ENCODE measurements around the gene PRDM2. TPM values are rescaled to one million over a fixed set of nuclear protein-coding genes. Genes with fewer than 3 reads are reported as not detected.

Gene PRDM2
- total RNA-seq, 5 donors from 2014 or later (not counting 1 experiment from before 2014, with no cell fraction given) = 93.3 to 162 (median 99.4) TPM

- Histone ChIP-seq H3K27ac (ENCODE audit: low read length) (no peak overlapping the region), H3K27me3 (replicated peaks in 1 of 2; ENCODE audit: control insufficient read depth in 2 of 2, extremely low read depth in 1 of 2, insufficient read depth in 2 of 2, low read length in 1 of 2) (no peaks in the 10 kb centered on the region), H3K36me3 (ENCODE audit: control insufficient read depth in 2 of 2, extremely low read depth in 1 of 2, insufficient read depth in 1 of 2, low read length in 1 of 2) (peaks cover 15 to 94% of the 10 kb centered on the region in 2 donors), H3K4me1 (ENCODE audit: control insufficient read depth in 1 of 2, extremely low read depth in 1 of 2, insufficient read depth in 2 of 2, low read length in 2 of 2) (peaks cover 0 to 5% of the 10 kb centered on the region in 2 experiments), H3K4me3 (ENCODE audit: control insufficient read depth in 1 of 2, extremely low read depth in 1 of 2, low read length in 1 of 2) (no peak overlapping the region), H3K9me3 (no peaks in the 10 kb centered on the region)
- H3K27ac Mint-ChIP-seq = no peak overlapping the region
- H3K27me3 Mint-ChIP-seq = no peaks in the 10 kb centered on the region
- ChIA-PET POLR2A (no interaction called here), CTCF (no interaction called here)
- H3K9me3 Mint-ChIP-seq = no peaks in the 10 kb centered on the region
- DNase-seq (no peak), ATAC-seq (replicated peaks in 1 of 4) (no peak)
- WGBS (ENCODE audit: insufficient coverage) = 97% methylated on average over 4 of the region's 6 CpGs
- peaks cover 52% of the 10 kb centered on the region for H3K36me3 Mint-ChIP-seq
- peaks cover 54 to 64% (median 55%) of the 10 kb centered on the region in 3 donors for H3K4me1 Mint-ChIP-seq
- no peak overlapping the region for H3K4me3 Mint-ChIP-seq
These were observed 79.9 kb downstream of the PRDM2 start for GRCh38 chr1:13779930-13780329.

DNA sequence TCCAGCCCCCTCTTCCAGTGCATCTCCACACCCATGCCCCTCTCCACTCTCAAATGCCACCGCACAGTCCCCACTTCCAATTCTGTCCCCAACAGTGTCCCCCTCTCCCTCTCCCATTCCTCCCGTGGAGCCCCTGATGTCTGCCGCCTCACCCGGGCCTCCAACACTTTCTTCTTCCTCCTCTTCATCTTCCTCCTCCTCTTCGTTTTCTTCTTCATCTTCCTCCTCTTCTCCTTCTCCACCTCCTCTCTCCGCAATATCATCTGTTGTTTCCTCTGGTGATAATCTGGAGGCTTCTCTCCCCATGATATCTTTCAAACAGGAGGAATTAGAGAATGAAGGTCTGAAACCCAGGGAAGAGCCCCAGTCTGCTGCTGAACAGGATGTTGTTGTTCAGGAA is 80.8 kb downstream of the PRDM2 start:
- Mint-ChIP-seq H3K27me3 (no peaks in the 10 kb centered on the region), H3K27ac (peak overlapping the region in 1 of 2 donors; percentile 32), H3K4me1 (peaks cover 55 to 66% (median 57%) of the 10 kb centered on the region in 3 donors), H3K4me3 (no peak overlapping the region), H3K36me3 (peaks cover 52% of the 10 kb centered on the region), H3K9me3 (no peaks in the 10 kb centered on the region)
- Histone ChIP-seq H3K36me3 (ENCODE audit: control insufficient read depth in 2 of 2, extremely low read depth in 1 of 2, insufficient read depth in 1 of 2, low read length in 1 of 2) (peaks cover 15 to 91% of the 10 kb centered on the region in 2 donors), H3K9me3 (no peaks in the 10 kb centered on the region), H3K27me3 (replicated peaks in 1 of 2; ENCODE audit: control insufficient read depth in 2 of 2, extremely low read depth in 1 of 2, insufficient read depth in 2 of 2, low read length in 1 of 2) (no peaks in the 10 kb centered on the region), H3K4me1 (ENCODE audit: control insufficient read depth in 1 of 2, extremely low read depth in 1 of 2, insufficient read depth in 2 of 2, low read length in 2 of 2) (peaks cover 0 to 5% of the 10 kb centered on the region in 2 experiments), H3K4me3 (ENCODE audit: control insufficient read depth in 1 of 2, extremely low read depth in 1 of 2, low read length in 1 of 2) (no peak overlapping the region), H3K27ac (ENCODE audit: low read length) (no peak overlapping the region)
- CTCF ChIA-PET = no interaction called here
- ATAC-seq (replicated peaks in 1 of 4) (no peak), DNase-seq (no peak)
- 95% methylated on average over 2 of the region's 6 CpGs for WGBS (ENCODE audit: insufficient coverage)
- POLR2A ChIA-PET = interaction anchor here in 1 of 2 donors (0.6 kb wide), 1 partner anchor 21 kb away, joined by 5 read pairs; no protein-coding TSS in a partner anchor

DNA sequence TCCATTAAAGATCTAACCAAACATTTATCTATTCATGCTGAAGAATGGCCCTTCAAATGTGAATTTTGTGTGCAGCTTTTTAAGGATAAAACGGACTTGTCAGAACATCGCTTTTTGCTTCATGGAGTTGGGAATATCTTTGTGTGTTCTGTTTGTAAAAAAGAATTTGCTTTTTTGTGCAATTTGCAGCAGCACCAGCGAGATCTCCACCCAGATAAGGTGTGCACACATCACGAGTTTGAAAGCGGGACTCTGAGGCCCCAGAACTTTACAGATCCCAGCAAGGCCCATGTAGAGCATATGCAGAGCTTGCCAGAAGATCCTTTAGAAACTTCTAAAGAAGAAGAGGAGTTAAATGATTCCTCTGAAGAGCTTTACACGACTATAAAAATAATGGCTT is 81.2 kb downstream of the PRDM2 start:
- ATAC-seq (replicated peaks in 1 of 4) (no peak), DNase-seq (no peak)
- peaks cover 0 to 5% of the 10 kb centered on the region in 2 experiments for H3K4me1 ChIP-seq (ENCODE audit: control insufficient read depth in 1 of 2, extremely low read depth in 1 of 2, insufficient read depth in 2 of 2, low read length in 2 of 2)
- no peaks in the 10 kb centered on the region for H3K27me3 ChIP-seq (replicated peaks in 1 of 2; ENCODE audit: control insufficient read depth in 2 of 2, extremely low read depth in 1 of 2, insufficient read depth in 2 of 2, low read length in 1 of 2)
- H3K9me3 Mint-ChIP-seq = no peaks in the 10 kb centered on the region
- H3K36me3 Mint-ChIP-seq = peaks cover 54% of the 10 kb centered on the region
- no peaks in the 10 kb centered on the region for H3K9me3 ChIP-seq
- H3K27me3 Mint-ChIP-seq = no peaks in the 10 kb centered on the region
- H3K4me3 Mint-ChIP-seq = no peak overlapping the region
- peak overlapping the region in 1 of 2 donors; percentile 11 for H3K27ac Mint-ChIP-seq
- H3K4me3 ChIP-seq (ENCODE audit: control insufficient read depth in 1 of 2, extremely low read depth in 1 of 2, low read length in 1 of 2) = no peak overlapping the region
- ChIA-PET CTCF (interaction anchor here in 1 of 2 donors (0.6 kb wide), 1 partner anchor 25 kb away, joined by 4 read pairs; no protein-coding TSS in a partner anchor), POLR2A (interaction anchor here in 1 of 2 donors (0.6 kb wide), 1 partner anchor 21 kb away, joined by 5 read pairs; no protein-coding TSS in a partner anchor)
- no peak overlapping the region for H3K27ac ChIP-seq (ENCODE audit: low read length)
- WGBS (ENCODE audit: insufficient coverage) = 80% methylated on average over 5 of the region's 6 CpGs
- H3K36me3 ChIP-seq (ENCODE audit: control insufficient read depth in 2 of 2, extremely low read depth in 1 of 2, insufficient read depth in 1 of 2, low read length in 1 of 2) = peaks cover 15 to 86% of the 10 kb centered on the region in 2 donors
- peaks cover 58 to 67% (median 59%) of the 10 kb centered on the region in 3 donors for H3K4me1 Mint-ChIP-seq

- CTCF ChIA-PET = interaction anchor here in 1 of 2 donors (0.6 kb wide), 1 partner anchor 26 kb away, joined by 4 read pairs; no protein-coding TSS in a partner anchor
- no peak overlapping the region for H3K4me3 ChIP-seq (ENCODE audit: control insufficient read depth in 1 of 2, extremely low read depth in 1 of 2, low read length in 1 of 2)
- POLR2A ChIA-PET = no interaction called here
- no peaks in the 10 kb centered on the region for H3K9me3 Mint-ChIP-seq
- DNase-seq (no peak), ATAC-seq (replicated peaks in 1 of 4) (no peak)
- peaks cover 0 to 5% of the 10 kb centered on the region in 2 experiments for H3K4me1 ChIP-seq (ENCODE audit: control insufficient read depth in 1 of 2, extremely low read depth in 1 of 2, insufficient read depth in 2 of 2, low read length in 2 of 2)
- H3K9me3 ChIP-seq = no peaks in the 10 kb centered on the region
- no peak overlapping the region for H3K27ac ChIP-seq (ENCODE audit: low read length)
- WGBS (ENCODE audit: insufficient coverage) = 78% methylated on average over 15 of the region's 20 CpGs
- peaks cover 59% of the 10 kb centered on the region for H3K36me3 Mint-ChIP-seq
- H3K36me3 ChIP-seq (ENCODE audit: control insufficient read depth in 2 of 2, extremely low read depth in 1 of 2, insufficient read depth in 1 of 2, low read length in 1 of 2) = peaks cover 15 to 85% of the 10 kb centered on the region in 2 donors
- H3K4me3 Mint-ChIP-seq = no peak overlapping the region
- peaks cover 60 to 72% (median 64%) of the 10 kb centered on the region in 3 donors for H3K4me1 Mint-ChIP-seq
- H3K27ac Mint-ChIP-seq = peak overlapping the region in 1 of 2 donors; percentile 40
- no peaks in the 10 kb centered on the region for H3K27me3 Mint-ChIP-seq
- H3K27me3 ChIP-seq (replicated peaks in 1 of 2; ENCODE audit: control insufficient read depth in 2 of 2, extremely low read depth in 1 of 2, insufficient read depth in 2 of 2, low read length in 1 of 2) = no peaks in the 10 kb centered on the region
These were observed 82.1 kb downstream of the PRDM2 start for GRCh38 chr1:13781907-13782633.

DNA sequence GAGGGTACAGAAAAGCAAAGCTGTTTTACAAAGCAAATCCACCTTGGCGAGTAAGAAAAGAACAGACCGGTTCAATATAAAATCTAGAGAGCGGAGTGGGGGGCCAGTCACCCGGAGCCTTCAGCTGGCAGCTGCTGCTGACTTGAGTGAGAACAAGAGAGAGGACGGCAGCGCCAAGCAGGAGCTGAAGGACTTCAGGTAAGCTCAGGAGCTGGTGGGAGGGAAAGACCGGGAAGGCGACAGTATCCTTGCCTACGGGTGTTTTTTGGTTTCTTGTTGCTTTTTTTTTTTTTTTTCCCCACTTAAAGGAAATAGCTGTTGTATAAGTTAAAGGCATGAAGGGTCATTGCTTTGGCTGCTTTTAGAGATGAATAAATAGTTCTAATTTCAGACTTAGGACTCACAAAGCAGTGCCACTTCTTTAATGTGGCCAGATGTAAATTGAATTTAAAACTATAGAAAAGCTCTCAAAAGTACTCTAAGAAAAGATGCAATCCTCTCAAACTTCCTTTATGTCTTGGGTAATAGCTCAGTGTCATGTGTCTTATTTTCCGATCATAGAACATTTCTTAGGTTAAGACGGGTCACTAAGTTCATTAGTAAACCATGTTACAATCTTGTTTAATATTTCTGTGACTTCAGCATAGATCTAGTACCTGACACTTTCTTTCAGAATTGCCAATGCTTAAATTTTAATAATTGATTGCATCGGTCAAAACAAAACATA is 82.8 kb downstream of the PRDM2 start:
- H3K36me3 Mint-ChIP-seq = peaks cover 62% of the 10 kb centered on the region
- no peak overlapping the region for H3K27ac ChIP-seq (ENCODE audit: low read length)
- H3K9me3 Mint-ChIP-seq = no peaks in the 10 kb centered on the region
- WGBS (ENCODE audit: insufficient coverage) = 98% methylated on average over 6 of the region's 12 CpGs
- peaks cover 0 to 5% of the 10 kb centered on the region in 2 experiments for H3K4me1 ChIP-seq (ENCODE audit: control insufficient read depth in 1 of 2, extremely low read depth in 1 of 2, insufficient read depth in 2 of 2, low read length in 2 of 2)
- ChIA-PET POLR2A (interaction anchor here (0.6 to 1.2 kb wide), 2 partner anchors 34 to 38 kb away, joined by 3 read pairs; no protein-coding TSS in a partner anchor), CTCF (interaction anchor here in 1 of 2 donors (0.7 to 1.2 kb wide), 2 partner anchors 26 to 35 kb away, joined by 3 read pairs; no protein-coding TSS in a partner anchor)
- H3K36me3 ChIP-seq (ENCODE audit: control insufficient read depth in 2 of 2, extremely low read depth in 1 of 2, insufficient read depth in 1 of 2, low read length in 1 of 2) = peaks cover 15 to 85% of the 10 kb centered on the region in 2 donors
- H3K9me3 ChIP-seq = no peaks in the 10 kb centered on the region
- no peaks in the 10 kb centered on the region for H3K27me3 Mint-ChIP-seq
- ATAC-seq (replicated peaks in 1 of 4) (no peak), DNase-seq (no peak)
- H3K27ac Mint-ChIP-seq = peak overlapping the region in 1 of 2 donors; percentile 64
- no peak overlapping the region for H3K4me3 ChIP-seq (ENCODE audit: control insufficient read depth in 1 of 2, extremely low read depth in 1 of 2, low read length in 1 of 2)
- no peaks in the 10 kb centered on the region for H3K27me3 ChIP-seq (replicated peaks in 1 of 2; ENCODE audit: control insufficient read depth in 2 of 2, extremely low read depth in 1 of 2, insufficient read depth in 2 of 2, low read length in 1 of 2)
- no peak overlapping the region for H3K4me3 Mint-ChIP-seq
- H3K4me1 Mint-ChIP-seq = peaks cover 62 to 76% (median 67%) of the 10 kb centered on the region in 3 donors

- no peaks in the 10 kb centered on the region for H3K9me3 ChIP-seq
- H3K4me1 ChIP-seq (ENCODE audit: control insufficient read depth in 1 of 2, extremely low read depth in 1 of 2, insufficient read depth in 2 of 2, low read length in 2 of 2) = peaks cover 0 to 5% of the 10 kb centered on the region in 2 experiments
- no peak overlapping the region for H3K4me3 ChIP-seq (ENCODE audit: control insufficient read depth in 1 of 2, extremely low read depth in 1 of 2, low read length in 1 of 2)
- H3K9me3 Mint-ChIP-seq = no peaks in the 10 kb centered on the region
- ATAC-seq (replicated peaks in 1 of 4) (no peak), DNase-seq (no peak)
- H3K36me3 Mint-ChIP-seq = peaks cover 69% of the 10 kb centered on the region
- H3K36me3 ChIP-seq (ENCODE audit: control insufficient read depth in 2 of 2, extremely low read depth in 1 of 2, insufficient read depth in 1 of 2, low read length in 1 of 2) = peaks cover 8 to 84% of the 10 kb centered on the region in 2 donors
- WGBS (ENCODE audit: insufficient coverage) = 88% methylated on average over 3 of the region's 5 CpGs
- peaks cover 65 to 78% (median 68%) of the 10 kb centered on the region in 3 donors for H3K4me1 Mint-ChIP-seq
- no peak overlapping the region for H3K4me3 Mint-ChIP-seq
- CTCF ChIA-PET = interaction anchor here in 1 of 2 donors (1.2 kb wide), 1 partner anchor 26 kb away, joined by 3 read pairs; no protein-coding TSS in a partner anchor
- H3K27ac Mint-ChIP-seq = peak overlapping the region in 1 of 2 donors; percentile 12
- no peaks in the 10 kb centered on the region for H3K27me3 ChIP-seq (replicated peaks in 1 of 2; ENCODE audit: control insufficient read depth in 2 of 2, extremely low read depth in 1 of 2, insufficient read depth in 2 of 2, low read length in 1 of 2)
- POLR2A ChIA-PET = interaction anchor here in 1 of 2 donors (1.2 kb wide), 1 partner anchor 34 kb away, joined by 3 read pairs; no protein-coding TSS in a partner anchor
- no peaks in the 10 kb centered on the region for H3K27me3 Mint-ChIP-seq
- H3K27ac ChIP-seq (ENCODE audit: low read length) = no peak overlapping the region
These were observed 83.6 kb downstream of the PRDM2 start for GRCh38 chr1:13783551-13783950.
